IPS-15b (cell line): ENCODE measurements around the gene STARD13.

Experiments used
- H3K27me3 ChIP-seq: one replicate; pipeline ENCODE4 v1.6.1; 2013; ENCODE audit warnings: low read length; ENCODE audit not compliant: control insufficient read depth, insufficient read depth
- H3K36me3 ChIP-seq: one replicate; pipeline ENCODE4 v1.6.1; 2013; ENCODE audit warnings: low read length; ENCODE audit not compliant: control insufficient read depth, insufficient read depth
- H3K4me1 ChIP-seq: one replicate; pipeline ENCODE4 v1.6.1; 2013; ENCODE audit warnings: mild to moderate bottlenecking, low read length; ENCODE audit not compliant: control insufficient read depth, insufficient read depth
- H3K4me3 ChIP-seq: one replicate; pipeline ENCODE4 v1.5.1; 2013; ENCODE audit warnings: low read depth, low read length
- H3K9ac ChIP-seq: one replicate; pipeline ENCODE4 v1.6.1; 2013; ENCODE audit warnings: low read depth, mild to moderate bottlenecking, low read length
- H3K9me3 ChIP-seq: one replicate; pipeline ENCODE4 v1.6.1; 2013; ENCODE audit warnings: mild to moderate bottlenecking, low read length; ENCODE audit not compliant: control insufficient read depth, insufficient read depth

Gene STARD13

GRCh38 chr13:33109271-33109697 is 176.3 kb downstream of the STARD13 start:
- Histone ChIP-seq H3K36me3 (no peaks in the 10 kb centered on the region), H3K27me3 (no peaks in the 10 kb centered on the region), H3K4me3 (no peak overlapping the region), H3K4me1 (no peaks in the 10 kb centered on the region), H3K9ac (no peak overlapping the region), H3K9me3 (no peaks in the 10 kb centered on the region)

DNA sequence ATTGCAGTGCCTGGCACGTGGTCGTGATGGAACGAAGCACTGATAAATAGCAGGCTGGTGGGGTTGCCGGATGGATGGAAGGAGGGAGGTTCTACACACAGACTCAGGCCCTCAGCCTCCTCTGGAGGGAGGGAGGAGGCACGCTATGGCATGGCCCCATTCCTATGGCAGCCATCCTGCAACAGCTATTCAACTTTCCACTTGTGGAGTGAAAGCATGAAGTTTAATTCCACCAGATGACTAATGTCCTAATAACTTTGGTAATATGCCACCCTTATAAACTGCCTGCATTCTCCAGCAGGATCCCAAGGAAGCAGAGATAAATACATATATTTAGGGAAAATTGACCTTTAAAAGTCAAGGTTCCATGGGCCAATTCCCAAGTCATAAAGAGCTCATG is 176.9 kb downstream of the STARD13 start:
- Histone ChIP-seq H3K4me1 (no peaks in the 10 kb centered on the region), H3K27me3 (no peaks in the 10 kb centered on the region), H3K4me3 (no peak overlapping the region), H3K36me3 (no peaks in the 10 kb centered on the region), H3K9ac (no peak overlapping the region), H3K9me3 (no peaks in the 10 kb centered on the region)

DNA sequence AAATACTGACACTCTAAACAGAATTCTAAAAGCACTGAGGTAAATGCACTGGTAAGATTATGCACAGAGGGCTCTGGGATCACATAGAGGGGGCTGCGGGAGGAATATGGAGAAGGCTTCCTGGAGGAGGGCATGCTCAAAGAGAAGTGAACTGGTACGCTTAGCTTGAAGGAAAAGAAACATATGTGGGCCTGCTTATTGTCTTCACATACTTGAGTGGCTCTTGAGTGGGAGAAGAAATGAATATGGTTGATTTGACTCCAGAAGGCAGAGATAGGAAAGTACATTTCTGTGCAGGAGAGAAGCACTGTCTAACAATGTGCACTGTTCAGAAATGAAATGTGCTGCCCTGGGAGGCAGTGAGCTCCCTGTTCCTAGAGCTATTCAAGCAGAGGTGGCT is 178.2 kb downstream of the STARD13 start:
- no peaks in the 10 kb centered on the region for H3K4me1 ChIP-seq
- no peak overlapping the region for H3K9ac ChIP-seq
- H3K4me3 ChIP-seq: no peak overlapping the region
- H3K9me3 ChIP-seq: no peaks in the 10 kb centered on the region
- no peaks in the 10 kb centered on the region for H3K27me3 ChIP-seq
- no peaks in the 10 kb centered on the region for H3K36me3 ChIP-seq

DNA sequence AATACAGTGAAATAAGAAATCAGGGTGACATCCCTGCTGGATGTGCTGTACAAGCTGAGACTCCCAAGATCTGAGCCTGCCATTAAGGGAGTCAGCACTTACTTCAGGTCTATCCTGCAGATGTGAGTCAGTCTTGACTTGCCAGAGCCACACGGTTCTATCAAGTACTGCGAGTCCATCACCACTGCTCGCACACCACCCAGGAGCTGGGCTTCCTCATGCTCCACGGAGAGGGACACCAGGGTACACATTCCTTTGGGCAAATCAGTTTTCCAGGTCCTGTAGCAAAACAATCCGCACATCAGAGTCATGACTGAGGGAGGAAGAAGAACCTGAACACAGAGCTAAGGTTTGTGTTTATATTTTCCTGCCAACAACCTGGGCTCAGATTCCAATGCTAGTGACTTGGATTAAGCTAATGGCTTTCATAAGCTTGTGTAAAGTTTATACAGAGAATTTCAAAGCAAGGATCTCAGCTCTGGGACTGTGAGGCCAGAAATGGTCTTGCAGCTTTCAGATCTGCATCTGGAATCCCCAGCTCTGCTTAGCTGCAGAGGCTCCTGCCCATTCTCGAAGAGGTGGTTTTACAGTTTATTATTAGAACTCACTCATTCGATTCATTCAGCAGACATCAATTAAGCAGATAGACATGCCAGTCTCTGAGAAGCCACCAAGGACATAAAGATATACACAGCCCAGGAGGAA is 178.7 kb downstream of the STARD13 start:
- Histone ChIP-seq H3K4me3 (no peak overlapping the region), H3K4me1 (no peaks in the 10 kb centered on the region), H3K27me3 (no peaks in the 10 kb centered on the region), H3K9ac (no peak overlapping the region), H3K36me3 (no peaks in the 10 kb centered on the region), H3K9me3 (no peaks in the 10 kb centered on the region)

GRCh38 chr13:33105387-33106005 is 180.1 kb downstream of the STARD13 start:
- no peaks in the 10 kb centered on the region for H3K36me3 ChIP-seq
- H3K4me1 ChIP-seq: no peaks in the 10 kb centered on the region
- no peaks in the 10 kb centered on the region for H3K27me3 ChIP-seq
- H3K9ac ChIP-seq: no peak overlapping the region
- no peaks in the 10 kb centered on the region for H3K9me3 ChIP-seq
- no peak overlapping the region for H3K4me3 ChIP-seq

DNA sequence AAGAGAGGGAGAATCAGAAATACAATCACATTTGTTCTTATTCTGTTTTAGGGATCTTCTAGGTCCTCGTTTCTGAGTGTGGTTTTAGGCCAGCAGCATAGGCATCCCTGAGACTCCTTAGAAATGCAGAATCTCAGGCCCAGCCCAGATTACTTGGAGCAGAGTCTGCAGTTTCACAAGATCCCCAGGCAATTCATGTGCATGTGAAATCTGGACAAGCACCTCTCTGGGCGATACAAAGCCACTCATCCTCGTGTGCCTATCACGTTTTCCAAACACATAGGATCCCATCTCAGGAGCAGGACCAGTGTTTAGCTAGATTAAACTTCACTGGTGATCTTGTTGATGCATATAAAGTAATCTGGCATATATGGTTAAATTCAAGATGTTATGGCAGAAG is 182.1 kb downstream of the STARD13 start:
- H3K4me1 ChIP-seq: no peaks in the 10 kb centered on the region
- no peak overlapping the region for H3K9ac ChIP-seq
- no peaks in the 10 kb centered on the region for H3K27me3 ChIP-seq
- H3K9me3 ChIP-seq: no peaks in the 10 kb centered on the region
- no peak overlapping the region for H3K4me3 ChIP-seq
- H3K36me3 ChIP-seq: no peaks in the 10 kb centered on the region

DNA sequence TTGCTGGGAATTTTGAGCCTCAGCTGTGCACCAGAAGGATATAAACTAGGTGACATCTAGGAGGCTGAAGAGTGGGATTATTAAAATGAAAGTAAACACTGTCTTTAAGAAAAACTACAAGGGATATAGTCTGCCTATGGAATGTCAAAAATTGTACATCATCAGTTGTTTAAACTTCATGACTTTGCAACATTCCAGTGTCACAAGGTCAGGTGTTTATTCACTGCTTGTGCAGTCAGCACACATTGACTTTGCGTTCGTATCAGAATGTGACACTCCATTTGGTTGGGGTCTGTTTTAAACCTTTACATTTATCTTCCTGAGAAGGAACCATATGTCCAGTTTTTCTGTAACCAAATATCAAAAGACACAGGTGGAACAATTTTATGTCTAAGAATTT is 183.7 kb downstream of the STARD13 start:
- Histone ChIP-seq H3K27me3 (no peaks in the 10 kb centered on the region), H3K9me3 (no peaks in the 10 kb centered on the region), H3K9ac (no peak overlapping the region), H3K4me3 (no peak overlapping the region), H3K36me3 (no peaks in the 10 kb centered on the region), H3K4me1 (no peaks in the 10 kb centered on the region)

GRCh38 chr13:33100886-33101285 is 184.7 kb downstream of the STARD13 start:
- no peaks in the 10 kb centered on the region for H3K27me3 ChIP-seq
- no peak overlapping the region for H3K9ac ChIP-seq
- H3K4me3 ChIP-seq: no peak overlapping the region
- no peaks in the 10 kb centered on the region for H3K9me3 ChIP-seq
- H3K36me3 ChIP-seq: no peaks in the 10 kb centered on the region
- no peaks in the 10 kb centered on the region for H3K4me1 ChIP-seq

DNA sequence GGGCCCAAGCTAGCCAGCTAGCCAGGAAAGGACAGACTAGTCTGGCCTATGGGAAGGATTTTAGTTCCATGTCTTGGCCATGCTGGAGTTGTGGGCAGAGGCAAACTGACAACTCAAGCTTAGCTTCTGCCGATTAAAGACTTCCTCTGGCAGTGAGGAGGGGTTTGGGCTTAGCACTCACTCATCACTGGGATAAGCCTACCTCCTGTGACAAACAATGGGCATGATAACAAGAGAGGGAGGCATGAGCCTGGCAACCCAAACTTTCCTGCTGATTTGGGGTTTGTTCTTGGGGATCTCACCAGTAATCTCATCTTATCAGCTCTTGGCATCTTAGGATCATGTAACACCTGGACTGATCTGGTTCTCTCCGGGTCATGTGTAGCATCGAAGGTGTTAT is 185.7 kb downstream of the STARD13 start:
- Histone ChIP-seq H3K4me3 (no peak overlapping the region), H3K4me1 (no peaks in the 10 kb centered on the region), H3K36me3 (no peaks in the 10 kb centered on the region), H3K9me3 (no peaks in the 10 kb centered on the region), H3K9ac (no peak overlapping the region), H3K27me3 (no peaks in the 10 kb centered on the region)

DNA sequence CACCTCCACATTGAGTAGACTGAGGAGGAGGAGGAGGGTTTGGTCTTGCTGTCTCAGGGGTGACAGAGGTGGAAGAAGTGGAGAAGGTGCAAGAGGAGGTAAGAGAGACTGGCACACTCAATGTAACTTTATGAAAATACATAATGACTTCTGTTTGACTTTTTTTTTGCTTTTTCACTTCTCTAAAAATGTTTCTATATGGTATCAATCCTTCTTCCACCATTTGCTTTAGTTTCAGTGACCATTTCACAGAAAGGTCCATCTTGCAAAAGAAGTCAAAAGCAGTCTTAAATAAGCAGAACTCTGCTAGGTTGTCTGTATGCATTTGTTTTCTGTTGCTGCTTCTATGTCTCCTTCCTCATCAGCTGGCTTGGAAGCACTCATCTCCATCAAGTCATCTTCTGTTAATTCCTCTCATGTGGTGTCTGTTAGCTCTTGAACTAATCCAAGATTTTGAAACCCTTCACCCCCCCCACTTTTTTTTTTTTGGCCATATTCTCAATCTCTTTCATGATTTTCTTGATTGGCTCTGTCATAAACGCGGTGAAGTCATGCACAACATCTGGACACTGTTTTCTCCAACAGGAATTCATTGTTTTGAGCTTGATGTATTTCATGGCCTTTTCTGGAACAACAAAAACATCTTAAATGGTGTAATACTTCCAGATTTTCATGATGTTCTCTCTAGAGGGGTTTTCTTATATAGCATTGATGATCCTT is 188.5 kb downstream of the STARD13 start:
- Histone ChIP-seq H3K27me3 (no peaks in the 10 kb centered on the region), H3K36me3 (no peaks in the 10 kb centered on the region), H3K4me3 (no peak overlapping the region), H3K4me1 (peaks cover 7% of the 10 kb centered on the region), H3K9ac (no peak overlapping the region), H3K9me3 (no peaks in the 10 kb centered on the region)

- H3K27me3 ChIP-seq: no peaks in the 10 kb centered on the region
- no peaks in the 10 kb centered on the region for H3K9me3 ChIP-seq
- peaks cover 9% of the 10 kb centered on the region for H3K4me1 ChIP-seq
- no peaks in the 10 kb centered on the region for H3K36me3 ChIP-seq
- no peak overlapping the region for H3K9ac ChIP-seq
- no peak overlapping the region for H3K4me3 ChIP-seq
These were observed 193.2 kb downstream of the STARD13 start for GRCh38 chr13:33092073-33092987.
